ENCODE measurements around the gene FARP1. TPM values are rescaled to one million over a fixed set of nuclear protein-coding genes. Genes with fewer than 3 reads are reported as not detected.
"Not testable (repeated sequence)": the region's sequence is repeated elsewhere in the genome, so short reads cannot be mapped to it uniquely, and the experiment has no call there.

The FARP1 gene
- total and polyA plus RNA-seq, 2 experiments from 2014 or later, result 43.2 to 44.2 TPM

DNA sequence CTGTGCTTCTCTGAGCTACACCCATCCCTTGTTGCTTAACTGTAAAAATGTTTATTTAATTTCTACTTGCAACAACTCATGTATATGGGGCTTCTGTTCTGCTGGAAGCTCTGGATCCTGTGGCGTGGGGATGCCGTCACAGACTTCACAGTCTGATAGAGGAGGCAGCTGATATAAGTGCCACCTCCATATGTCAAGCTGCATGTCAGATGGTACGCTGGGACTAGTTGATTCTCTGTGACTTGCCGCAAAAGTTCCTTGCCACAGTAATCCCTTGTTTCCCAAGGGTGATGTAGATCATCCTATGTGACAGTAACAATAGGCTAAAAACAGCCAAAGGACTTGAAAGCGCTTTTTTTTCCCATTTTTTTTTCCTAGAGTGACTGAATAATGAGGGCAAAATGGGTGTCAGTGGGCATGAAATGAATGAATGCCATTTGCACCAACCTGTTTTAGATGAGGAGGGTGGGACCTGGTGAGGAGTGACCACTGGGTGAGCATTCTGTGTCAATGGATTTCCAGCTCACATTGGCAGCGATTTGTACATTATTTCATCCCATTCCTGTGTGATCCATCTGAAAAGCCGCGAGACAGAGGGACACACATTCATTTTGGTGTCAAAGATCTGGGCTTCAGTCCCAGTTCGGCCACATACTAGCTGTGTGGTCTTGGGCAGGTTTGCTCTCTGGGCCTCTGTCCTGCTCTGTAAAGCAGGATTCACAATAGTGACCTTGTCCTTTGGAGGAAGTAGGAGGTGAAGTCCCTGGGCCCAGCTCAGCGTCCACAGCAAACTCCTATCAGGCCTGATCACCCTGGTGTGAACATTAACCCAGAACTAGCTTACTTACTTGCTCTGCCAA, 123.0 kb downstream of the FARP1 start:
- TF ChIP-seq, protein P1, sequence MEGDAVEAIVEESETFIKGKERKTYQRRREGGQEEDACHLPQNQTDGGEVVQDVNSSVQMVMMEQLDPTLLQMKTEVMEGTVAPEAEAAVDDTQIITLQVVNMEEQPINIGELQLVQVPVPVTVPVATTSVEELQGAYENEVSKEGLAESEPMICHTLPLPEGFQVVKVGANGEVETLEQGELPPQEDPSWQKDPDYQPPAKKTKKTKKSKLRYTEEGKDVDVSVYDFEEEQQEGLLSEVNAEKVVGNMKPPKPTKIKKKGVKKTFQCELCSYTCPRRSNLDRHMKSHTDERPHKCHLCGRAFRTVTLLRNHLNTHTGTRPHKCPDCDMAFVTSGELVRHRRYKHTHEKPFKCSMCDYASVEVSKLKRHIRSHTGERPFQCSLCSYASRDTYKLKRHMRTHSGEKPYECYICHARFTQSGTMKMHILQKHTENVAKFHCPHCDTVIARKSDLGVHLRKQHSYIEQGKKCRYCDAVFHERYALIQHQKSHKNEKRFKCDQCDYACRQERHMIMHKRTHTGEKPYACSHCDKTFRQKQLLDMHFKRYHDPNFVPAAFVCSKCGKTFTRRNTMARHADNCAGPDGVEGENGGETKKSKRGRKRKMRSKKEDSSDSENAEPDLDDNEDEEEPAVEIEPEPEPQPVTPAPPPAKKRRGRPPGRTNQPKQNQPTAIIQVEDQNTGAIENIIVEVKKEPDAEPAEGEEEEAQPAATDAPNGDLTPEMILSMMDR (IDR thresholded peaks at IDR 0.05; ENCODE audit: low read depth, low read length), result no peak
- no peak overlapping the region for H3K4me3 ChIP-seq
- H3K27me3 ChIP-seq, result no peaks in the 10 kb centered on the region
- DNase-seq (ENCODE audit: low read depth in 1 of 2, low spot score in 1 of 2), result no peak
- peaks cover 2% of the 10 kb centered on the region for H3K4me1 ChIP-seq (ENCODE audit: low read depth)
- peak overlapping the region; percentile 6 for H3K27ac ChIP-seq
- H3K36me3 ChIP-seq, result no peaks in the 10 kb centered on the region
- H3K9me3 ChIP-seq (ENCODE audit: low read depth), result no peaks in the 10 kb centered on the region

DNA sequence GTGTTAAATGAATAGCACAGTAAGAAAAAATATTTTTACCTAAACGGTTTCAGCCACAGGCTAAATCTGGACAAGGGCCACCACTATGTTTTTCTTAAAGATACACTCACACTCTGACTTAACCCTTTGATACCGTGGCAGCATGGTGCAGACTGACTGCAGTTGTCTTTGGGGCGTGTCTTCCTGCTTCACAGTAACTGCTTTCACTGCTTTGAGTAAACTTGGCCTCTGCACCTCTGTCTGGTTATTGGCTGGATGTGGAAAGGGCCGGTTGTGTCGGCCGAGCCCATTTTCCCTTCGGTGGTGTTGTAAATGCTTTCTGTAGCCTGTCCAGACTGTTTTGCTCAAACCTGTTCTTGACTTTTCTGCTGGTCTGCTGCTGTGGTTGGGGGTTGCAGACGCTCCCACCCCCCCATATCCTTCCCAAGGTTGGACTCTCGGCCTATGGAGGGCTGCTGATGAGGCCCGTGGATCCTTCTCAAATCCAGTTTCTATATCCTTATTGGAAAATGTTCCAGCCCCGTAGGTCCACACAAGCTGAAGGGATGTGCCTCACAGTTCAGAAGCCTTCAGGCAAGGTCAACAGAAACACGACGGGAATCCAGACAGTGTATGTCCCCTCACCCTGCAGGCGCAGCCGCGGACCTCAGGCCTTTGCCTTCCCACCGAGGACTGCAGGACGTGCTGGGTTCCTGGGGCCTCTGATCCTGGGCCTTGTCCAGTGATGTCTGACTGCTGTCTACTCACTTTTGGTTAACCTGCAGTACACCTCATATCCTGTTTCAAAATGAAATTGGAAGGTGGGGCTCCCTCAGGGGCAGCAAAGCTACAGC, 124.4 kb downstream of the FARP1 start:
- H3K4me1 ChIP-seq (ENCODE audit: low read depth), result no peaks in the 10 kb centered on the region
- no peaks in the 10 kb centered on the region for H3K9me3 ChIP-seq (ENCODE audit: low read depth)
- no peaks in the 10 kb centered on the region for H3K36me3 ChIP-seq
- no peak overlapping the region for H3K4me3 ChIP-seq
- TF ChIP-seq, protein P1 (IDR thresholded peaks at IDR 0.05; ENCODE audit: low read depth, low read length), result no peak
- no peak overlapping the region for H3K27ac ChIP-seq
- DNase-seq (ENCODE audit: low read depth in 1 of 2, low spot score in 1 of 2), result peak in 1 of 2 donors; percentile 34
- no peaks in the 10 kb centered on the region for H3K27me3 ChIP-seq

DNA sequence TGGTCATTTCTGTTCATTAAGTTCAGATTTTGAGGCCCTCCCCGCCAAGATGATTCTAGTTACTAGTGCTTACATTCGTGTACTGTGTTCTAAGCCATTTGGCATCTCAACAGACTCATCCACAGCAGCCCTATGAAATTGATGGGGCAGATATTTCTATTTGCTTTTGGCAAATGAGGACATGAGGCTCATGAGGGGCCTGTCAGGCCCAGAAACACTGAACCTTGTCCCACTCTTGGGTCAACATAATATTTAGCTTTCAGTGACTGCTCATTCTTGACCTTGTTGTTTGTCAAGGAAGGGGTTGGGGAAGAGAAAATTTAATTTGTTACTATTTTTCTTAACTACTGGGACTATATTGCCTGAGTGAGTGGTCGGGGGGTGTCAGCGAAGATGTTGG, 126.5 kb downstream of the FARP1 start:
- Histone ChIP-seq H3K9me3 (ENCODE audit: low read depth) (no peaks in the 10 kb centered on the region), H3K4me3 (no peak overlapping the region), H3K27me3 (no peaks in the 10 kb centered on the region), H3K4me1 (ENCODE audit: low read depth) (peaks cover 10% of the 10 kb centered on the region), H3K36me3 (no peaks in the 10 kb centered on the region), H3K27ac (no peak overlapping the region)
- no peak for DNase-seq (ENCODE audit: low read depth in 1 of 2, low spot score in 1 of 2)
- TF ChIP-seq, protein P1 (IDR thresholded peaks at IDR 0.05; ENCODE audit: low read depth, low read length), result no peak

DNA sequence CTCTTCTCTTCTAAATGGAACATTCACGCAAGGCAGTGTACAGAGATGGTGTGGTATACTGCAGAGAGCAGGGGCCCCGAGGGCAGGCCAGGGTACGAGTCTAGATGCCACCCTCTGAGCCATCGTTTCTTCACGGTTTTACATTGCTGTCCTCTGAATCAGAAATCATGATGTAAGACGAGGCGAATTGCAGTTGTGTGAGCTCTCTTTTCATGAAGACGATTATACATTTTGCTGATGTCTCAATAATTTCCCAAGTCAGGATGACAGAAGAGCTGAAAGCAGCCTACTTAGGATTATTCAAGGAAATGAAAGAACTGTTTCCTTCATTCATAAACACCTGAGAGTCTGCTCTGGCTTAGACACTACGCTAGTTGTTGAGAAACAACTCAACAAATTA, 127.9 kb downstream of the FARP1 start:
- DNase-seq (ENCODE audit: low read depth in 1 of 2, low spot score in 1 of 2), result no peak
- peaks cover 24% of the 10 kb centered on the region for H3K4me1 ChIP-seq (ENCODE audit: low read depth)
- H3K27ac ChIP-seq, result no peak overlapping the region
- TF ChIP-seq, protein P1 (IDR thresholded peaks at IDR 0.05; ENCODE audit: low read depth, low read length), result no peak
- H3K4me3 ChIP-seq, result no peak overlapping the region
- no peaks in the 10 kb centered on the region for H3K36me3 ChIP-seq
- no peaks in the 10 kb centered on the region for H3K27me3 ChIP-seq
- no peaks in the 10 kb centered on the region for H3K9me3 ChIP-seq (ENCODE audit: low read depth)

DNA sequence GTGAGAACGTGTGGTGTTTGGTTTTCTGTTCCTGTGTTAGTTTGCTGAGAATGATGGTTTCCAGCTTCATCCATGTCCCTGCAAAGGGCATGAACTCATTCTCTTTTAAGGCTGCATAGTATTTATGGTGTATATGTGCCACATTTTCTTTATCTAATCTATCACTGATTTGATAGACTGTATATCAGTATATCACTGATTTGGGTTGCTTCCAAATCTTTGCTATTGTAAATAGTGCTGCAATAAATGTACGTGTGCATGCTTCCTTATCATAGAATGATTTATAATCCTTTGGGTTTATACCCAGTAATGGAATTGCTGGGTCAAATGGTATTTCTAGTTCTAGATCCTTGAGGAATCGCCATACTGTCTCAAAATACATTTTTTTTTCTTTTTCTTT, 128.8 kb downstream of the FARP1 start:
- not testable (repeated sequence) for H3K9me3 ChIP-seq (ENCODE audit: low read depth); H3K27me3 ChIP-seq; H3K27ac ChIP-seq; H3K4me3 ChIP-seq; H3K36me3 ChIP-seq; DNase-seq (ENCODE audit: low read depth in 1 of 2, low spot score in 1 of 2)
- H3K4me1 ChIP-seq (ENCODE audit: low read depth), result peaks cover 28% of the 10 kb centered on the region

DNA sequence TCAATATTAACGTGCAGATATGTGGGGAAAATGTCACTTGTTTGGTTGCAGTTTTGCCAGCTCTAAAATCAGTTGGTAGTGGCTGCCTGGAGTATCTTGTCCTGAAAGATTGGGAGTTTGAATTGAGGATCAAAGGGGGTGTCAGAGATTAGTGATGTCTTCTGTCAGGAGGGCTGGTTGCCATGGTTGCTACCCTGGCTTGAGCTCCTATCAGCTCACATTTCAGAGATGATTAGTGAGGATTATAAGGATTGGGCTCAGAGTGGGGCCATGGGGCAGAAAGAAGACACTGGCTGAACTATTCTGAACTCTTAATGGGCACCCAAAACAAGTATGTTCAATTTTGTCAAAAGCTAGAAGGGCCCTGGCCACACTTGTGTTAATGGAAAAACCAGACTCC, 129.7 kb downstream of the FARP1 start:
- TF ChIP-seq, protein P1 (IDR thresholded peaks at IDR 0.05; ENCODE audit: low read depth, low read length), result no peak
- peak overlapping the region; percentile 1 for H3K27ac ChIP-seq
- no peaks in the 10 kb centered on the region for H3K27me3 ChIP-seq

More for the DNA sequence above, 129.7 kb downstream of the FARP1 start:
- no peak for DNase-seq (ENCODE audit: low read depth in 1 of 2, low spot score in 1 of 2)
- Histone ChIP-seq H3K4me1 (ENCODE audit: low read depth) (peaks cover 28% of the 10 kb centered on the region), H3K9me3 (ENCODE audit: low read depth) (no peaks in the 10 kb centered on the region), H3K36me3 (no peaks in the 10 kb centered on the region), H3K4me3 (no peak overlapping the region)
